OCI-M2 (cell line): ENCODE measurements around the gene TEX9.
"Not testable (repeated sequence)": the region's sequence is repeated elsewhere in the genome, so short reads cannot be mapped to it uniquely, and the experiment has no call there.

Experiments
- DNase-seq: peaks from one replicate; lab custom pipeline; 2025; ENCODE audit not compliant: unreplicated experiment; lab: John Stamatoyannopoulos, UW

Gene TEX9

GRCh38 chr15:56365075-56365711 is at the start of gene TEX9:
TEX9 (plus strand) TSS chr15:56365426; CDS start chr15:56365451, 25 bp downstream.
- peak; percentile 55 for DNase-seq

- not testable (repeated sequence) for DNase-seq
These were observed 48.7 kb upstream of the TEX9 start for GRCh38 chr15:56316561-56316960.

DNA sequence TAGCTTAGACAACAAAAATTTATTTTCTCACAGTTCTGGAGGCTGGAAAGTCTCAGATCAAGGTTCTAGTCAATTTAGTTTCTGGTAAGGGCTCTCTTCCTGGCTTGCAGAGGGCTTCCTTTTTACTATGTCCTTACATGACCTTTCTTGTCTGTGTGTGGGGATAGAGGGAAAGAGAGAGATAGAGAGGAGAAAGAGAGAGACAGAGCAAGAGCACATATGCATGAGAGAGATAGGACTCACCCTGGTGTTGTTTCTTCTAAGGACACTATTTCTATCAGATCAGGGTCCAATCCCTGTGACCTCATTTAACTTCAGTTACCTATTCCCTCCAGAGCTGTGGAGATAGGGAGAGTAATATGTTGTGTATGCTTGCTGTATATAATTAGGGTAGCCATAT is 44.9 kb upstream of the TEX9 start:
- peak; percentile 70 for DNase-seq

DNA sequence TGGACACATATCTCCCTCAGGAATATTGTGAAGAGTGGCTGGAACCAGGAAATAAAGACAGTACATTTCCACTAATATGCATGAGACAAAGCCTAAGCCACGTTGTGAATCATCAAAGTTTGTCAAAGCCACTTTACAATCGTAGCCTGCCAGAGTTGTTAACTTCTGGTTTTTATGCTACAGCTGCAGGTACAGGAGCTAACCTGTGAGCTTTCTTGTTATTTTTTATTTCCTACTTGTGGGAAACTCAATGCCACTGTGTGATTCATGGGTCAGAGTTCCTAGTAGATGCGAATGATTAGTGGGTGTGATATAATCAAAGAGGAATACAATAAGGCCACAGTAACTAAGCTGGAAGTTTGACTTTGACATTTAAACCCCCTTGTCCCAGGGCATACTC is 44.4 kb upstream of the TEX9 start:
- DNase-seq = no peak

- DNase-seq = no peak
These were observed 42.8 kb upstream of the TEX9 start for GRCh38 chr15:56322444-56322843.

DNA sequence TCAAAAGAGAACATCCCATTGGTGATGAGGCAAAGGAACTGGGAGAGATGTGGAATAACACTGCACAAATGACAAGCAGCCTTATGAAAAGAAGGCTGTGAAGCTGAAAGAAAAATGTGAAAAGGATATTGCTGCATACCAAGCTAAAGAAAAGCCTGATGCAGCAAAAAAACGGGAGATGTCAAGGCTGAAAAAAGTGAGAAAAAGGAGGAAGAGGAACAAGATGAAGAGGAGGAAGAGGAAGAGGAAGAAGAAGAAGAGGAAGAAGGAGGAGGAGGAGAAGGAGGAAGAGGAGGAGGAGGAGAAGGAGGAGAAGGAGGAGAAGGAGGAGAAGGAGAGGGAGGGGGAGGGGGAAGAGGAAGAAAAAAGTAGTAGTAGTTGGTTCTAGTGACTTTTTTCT is 41.8 kb upstream of the TEX9 start:
- no peak for DNase-seq

- no peak for DNase-seq
These were observed 40.0 kb upstream of the TEX9 start for GRCh38 chr15:56325186-56325585.

DNA sequence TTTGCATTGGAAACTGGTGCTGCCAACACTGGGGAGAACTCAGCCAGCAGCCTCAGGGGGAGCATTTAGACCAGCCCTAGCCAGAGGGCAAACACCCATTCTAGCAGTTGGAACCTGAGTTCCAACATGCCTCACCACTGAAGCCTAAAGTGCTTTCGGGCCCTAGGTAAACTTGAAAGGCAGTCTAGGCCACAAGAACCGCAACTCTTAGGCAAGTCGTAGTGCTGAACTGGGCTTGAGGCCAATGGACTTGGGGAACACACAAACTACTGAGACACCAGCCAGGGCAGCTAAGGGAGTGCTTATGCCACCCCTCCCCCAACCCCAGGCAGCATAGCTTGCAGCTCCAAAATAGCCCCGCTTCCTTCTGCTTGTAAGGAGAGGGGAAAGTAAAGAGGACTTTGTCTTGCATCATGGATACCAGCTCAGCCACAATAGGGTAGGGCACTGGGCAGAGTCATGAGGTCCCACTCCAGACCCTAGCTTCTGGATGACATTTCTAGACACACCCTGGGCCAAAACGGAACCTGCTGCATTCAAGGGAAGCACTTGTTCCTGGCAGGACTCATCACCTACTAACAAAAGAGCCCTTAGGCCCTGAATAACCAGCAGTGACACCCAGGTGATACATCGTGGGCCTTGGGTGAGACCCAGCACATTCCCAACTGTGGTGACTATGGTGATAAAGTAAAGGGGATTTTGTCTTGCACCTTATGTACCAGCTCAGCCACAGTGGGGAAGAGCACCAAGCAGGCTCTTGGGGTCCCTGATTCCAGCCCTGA is 37.3 kb upstream of the TEX9 start:
- no peak for DNase-seq

GRCh38 chr15:56337084-56337725 is 28.0 kb upstream of the TEX9 start:
- no peak for DNase-seq

GRCh38 chr15:56339594-56339993 is 25.6 kb upstream of the TEX9 start:
- no peak for DNase-seq

GRCh38 chr15:56341201-56341600 is 24.0 kb upstream of the TEX9 start:
- no peak for DNase-seq

DNA sequence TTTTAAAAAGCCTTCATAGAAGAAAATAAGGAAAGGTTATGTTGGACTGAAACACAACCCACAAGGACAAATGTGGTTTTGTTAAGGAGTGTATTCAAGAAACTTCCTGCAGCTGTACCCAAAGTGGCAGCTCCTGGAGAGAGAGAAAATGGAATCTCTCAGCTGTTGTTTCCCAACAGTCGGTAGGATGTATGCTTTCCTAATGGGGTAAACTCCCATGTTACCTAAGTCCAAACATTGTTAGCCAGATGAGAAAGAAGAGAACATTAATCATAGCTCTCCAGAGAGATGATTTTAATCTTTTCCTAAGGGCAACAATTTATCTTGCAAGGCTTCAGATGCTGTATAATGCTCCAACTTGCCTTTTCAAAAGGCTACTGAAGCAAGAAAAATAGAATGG is 22.6 kb upstream of the TEX9 start:
- no peak for DNase-seq

DNA sequence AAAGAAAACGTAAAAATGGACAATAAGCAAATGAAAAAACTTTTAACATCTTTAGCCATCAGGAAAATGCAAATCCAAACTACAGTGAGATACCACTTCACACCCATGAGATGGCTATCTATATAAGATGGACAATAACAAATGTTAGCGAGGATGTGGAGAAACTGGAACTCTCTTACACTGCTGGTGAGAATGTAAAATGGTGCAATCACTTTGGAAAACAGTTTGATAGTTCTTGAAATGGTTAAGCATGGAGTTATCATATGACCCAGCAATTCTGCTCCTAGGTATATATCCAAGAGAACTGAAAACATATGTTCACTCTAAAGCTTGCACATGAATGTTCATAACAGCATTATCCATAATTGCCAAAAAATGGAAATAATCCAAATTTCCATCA is 21.3 kb upstream of the TEX9 start:
- no peak for DNase-seq

DNA sequence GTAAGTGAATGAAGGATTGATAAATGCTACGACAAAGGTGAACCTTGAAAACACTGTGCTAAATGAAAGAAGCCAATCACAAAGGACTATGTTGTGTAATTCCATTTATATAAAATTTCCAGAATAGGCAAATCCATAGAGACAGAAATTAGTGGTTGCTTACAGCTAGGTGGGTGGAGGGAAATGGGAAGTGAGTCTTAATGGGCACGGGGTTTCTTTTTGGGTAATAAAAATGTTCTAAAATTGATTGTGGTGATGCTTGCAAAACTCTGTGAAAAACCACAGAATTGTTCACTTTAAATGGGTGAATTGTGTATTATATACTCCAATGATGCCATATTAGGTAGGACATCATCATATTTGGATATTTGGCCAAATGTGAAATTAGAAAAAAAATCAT is 20.9 kb upstream of the TEX9 start:
- DNase-seq = no peak

DNA sequence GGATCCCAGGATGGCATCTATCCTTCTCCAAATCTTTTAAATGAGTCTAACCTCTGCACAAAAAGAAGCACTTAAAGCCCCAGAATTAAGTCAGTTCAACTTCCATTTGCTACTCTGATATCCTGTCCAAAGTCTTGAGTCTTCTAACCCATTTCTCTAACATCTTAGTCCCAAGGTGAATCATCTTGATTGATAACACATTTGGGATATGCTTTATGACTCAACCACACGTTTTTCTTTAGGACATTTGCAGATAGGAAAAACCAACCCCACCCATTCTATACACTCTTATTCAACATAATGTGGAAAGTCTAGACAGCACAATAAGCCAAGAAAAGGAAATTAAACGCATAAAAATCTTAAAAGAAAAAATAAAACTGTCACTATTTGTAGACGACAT is 18.8 kb upstream of the TEX9 start:
- no peak for DNase-seq

DNA sequence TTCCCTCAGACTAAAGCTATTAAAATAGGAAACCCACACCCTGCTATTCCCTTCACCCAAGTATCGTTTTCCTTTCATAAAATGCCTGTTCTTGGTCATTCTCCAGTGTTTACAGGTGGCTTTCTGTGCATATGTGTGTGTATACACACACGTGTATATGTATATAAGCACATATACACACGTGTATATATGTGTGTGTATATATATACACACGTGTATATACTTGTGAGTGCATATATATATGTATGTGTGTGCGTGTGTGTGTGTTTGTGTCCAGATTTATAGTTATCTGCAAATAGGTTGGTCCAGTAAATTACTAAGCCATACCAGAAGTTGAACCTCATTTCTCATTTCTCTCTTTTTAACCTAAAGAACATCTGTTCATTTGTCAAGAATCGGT is 15.7 kb upstream of the TEX9 start:
- no peak for DNase-seq

DNA sequence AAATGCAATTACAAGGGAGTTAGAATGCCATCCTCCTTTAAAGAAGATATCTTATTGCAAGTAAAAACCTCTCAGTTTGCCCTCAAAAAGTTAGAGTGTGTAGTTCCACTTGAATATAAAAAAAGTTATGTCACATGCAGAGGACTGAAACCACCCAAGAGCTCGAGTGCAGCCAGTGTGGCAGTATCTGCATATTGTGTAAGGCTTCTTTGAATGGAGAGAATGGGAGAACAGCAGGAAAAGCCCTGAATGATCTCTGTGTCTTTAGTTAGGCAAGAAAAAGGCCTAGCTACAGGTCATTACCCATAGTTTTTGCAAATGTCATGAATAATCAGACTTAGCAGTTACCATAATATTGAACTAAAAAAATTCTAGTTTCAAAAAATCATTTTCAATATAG is 13.9 kb upstream of the TEX9 start:
- DNase-seq = no peak

DNA sequence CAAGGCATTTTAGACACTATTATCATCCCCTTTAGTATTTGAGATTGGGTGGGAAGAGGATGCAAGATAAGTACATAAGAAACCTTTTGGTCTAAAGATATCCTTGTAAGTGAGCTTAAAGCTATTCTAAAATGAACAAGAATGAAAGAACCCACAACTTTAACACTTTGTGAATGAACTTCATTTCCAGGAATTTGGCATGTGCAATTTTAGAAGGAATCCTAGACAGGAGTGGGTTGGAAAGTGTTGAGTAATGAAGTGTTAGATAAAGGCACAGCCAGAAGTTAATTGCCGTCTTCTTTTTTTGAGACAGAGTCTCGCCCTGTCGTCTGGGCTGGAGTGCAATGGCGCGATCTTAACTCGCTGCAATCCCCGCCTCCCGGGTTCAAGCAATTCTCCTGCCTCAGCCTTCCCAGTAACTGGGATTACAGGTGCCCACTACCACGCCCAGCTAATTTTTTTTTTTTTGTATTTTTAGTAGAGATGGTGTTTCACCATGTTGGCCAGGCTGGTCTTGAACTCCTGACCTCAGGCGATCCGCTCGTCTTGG is 13.2 kb upstream of the TEX9 start:
- DNase-seq = no peak

DNA sequence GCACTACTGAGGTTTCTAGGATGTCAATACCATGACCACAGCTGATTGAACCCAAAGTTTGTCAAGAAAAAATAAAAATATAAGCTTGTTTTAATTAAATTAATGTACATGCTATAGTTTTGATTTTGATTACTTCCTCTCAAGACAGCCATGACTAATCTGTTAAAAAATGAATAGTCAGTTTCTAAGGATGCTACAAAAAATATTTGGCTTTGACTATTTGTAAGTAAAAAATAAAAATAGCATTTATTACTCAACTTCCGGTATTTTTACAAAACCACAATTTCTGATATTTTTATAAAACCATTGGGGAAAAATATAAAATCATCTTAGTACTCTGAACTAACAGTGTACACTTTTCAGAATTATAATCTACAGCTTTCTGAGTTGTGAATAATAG is 12.1 kb upstream of the TEX9 start:
- DNase-seq = no peak

GRCh38 chr15:56353740-56354139 is 11.5 kb upstream of the TEX9 start:
- no peak for DNase-seq

- no peak for DNase-seq
These were observed 8.6 kb upstream of the TEX9 start for GRCh38 chr15:56356616-56357015.

DNA sequence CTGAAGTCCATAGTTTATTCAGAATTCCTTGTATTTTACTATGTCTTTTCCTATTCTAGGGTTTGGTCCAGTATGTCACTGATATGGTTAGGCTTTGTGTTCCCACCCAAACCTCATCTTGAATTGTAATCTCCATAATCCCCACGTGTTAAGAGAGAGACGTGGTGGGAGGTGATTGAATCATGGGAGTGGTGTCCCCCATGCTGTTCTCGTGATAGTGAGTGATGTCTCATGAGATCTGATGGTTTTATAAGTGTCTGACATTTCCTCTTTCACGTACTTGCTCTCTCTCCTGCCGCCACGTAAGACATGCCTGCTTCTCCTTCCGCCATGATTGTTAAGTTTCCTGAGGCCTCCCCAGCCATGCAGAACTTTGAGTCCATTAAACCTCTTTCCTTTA is 6.6 kb upstream of the TEX9 start:
- no peak for DNase-seq
